NCI-H446 (cell line): ENCODE measurements around the gene IL1R1.

Experiments
- DNase-seq, 2 experiments: peaks; one replicate each; lab custom pipeline; 2025; lab: John Stamatoyannopoulos, UW

The IL1R1 gene

GRCh38 chr2:102176172-102176571, 33.6 kb downstream of the IL1R1 start:
- no peak for DNase-seq

- no peak for DNase-seq
These were observed 35.4 kb downstream of the IL1R1 start for GRCh38 chr2:102177814-102178478.

GRCh38 chr2:102179061-102179460, 36.5 kb downstream of the IL1R1 start:
- DNase-seq: no peak

- DNase-seq: no peak
These were observed 37.5 kb downstream of the IL1R1 start for GRCh38 chr2:102179788-102180686.

GRCh38 chr2:102180687-102180999, 38.1 kb downstream of the IL1R1 start:
- DNase-seq: no peak

GRCh38 chr2:102181376-102181775, 38.8 kb downstream of the IL1R1 start:
- no peak for DNase-seq

- DNase-seq: no peak
These were observed 39.5 kb downstream of the IL1R1 start for GRCh38 chr2:102181919-102182635.

- no peak for DNase-seq
These were observed 41.5 kb downstream of the IL1R1 start for GRCh38 chr2:102184018-102184417.

GRCh38 chr2:102184568-102184967, 42.0 kb downstream of the IL1R1 start:
- DNase-seq: no peak

- no peak for DNase-seq
These were observed 42.8 kb downstream of the IL1R1 start for GRCh38 chr2:102185347-102185746.

- DNase-seq: no peak
These were observed 44.4 kb downstream of the IL1R1 start, which contains the start of gene IL1RL2 for GRCh38 chr2:102186791-102187495. IL1RL2 (plus strand) TSS chr2:102187023; CDS start chr2:102187868, 845 bp downstream.

GRCh38 chr2:102187496-102188150, 45.1 kb downstream of the IL1R1 start:
- DNase-seq: no peak

- DNase-seq: no peak
These were observed 48.0 kb downstream of the IL1R1 start for GRCh38 chr2:102190430-102191107.

GRCh38 chr2:102191501-102191900, 49.0 kb downstream of the IL1R1 start:
- no peak for DNase-seq

GRCh38 chr2:102193074-102193473, 50.5 kb downstream of the IL1R1 start:
- no peak for DNase-seq

- no peak for DNase-seq
These were observed 52.2 kb downstream of the IL1R1 start for GRCh38 chr2:102194609-102195268.

- no peak for DNase-seq
These were observed 55.0 kb downstream of the IL1R1 start for GRCh38 chr2:102197389-102198137.

- no peak for DNase-seq
These were observed 58.0 kb downstream of the IL1R1 start for GRCh38 chr2:102200539-102200938.

GRCh38 chr2:102204638-102205037, 62.1 kb downstream of the IL1R1 start:
- DNase-seq: no peak
